NK-92 (cell line): ENCODE data around the gene RASAL2.
"Not testable (repeated sequence)": the region's sequence is repeated elsewhere in the genome, so short reads cannot be mapped to it uniquely, and the experiment has no call there.

Source experiments
- DNase-seq: peaks from one replicate; lab custom pipeline; 2025; ENCODE audit not compliant: unreplicated experiment; lab: John Stamatoyannopoulos, UW

Gene RASAL2

GRCh38 chr1:178155481-178156255, 61.8 kb downstream of the RASAL2 start:
- DNase-seq: no peak

GRCh38 chr1:178160736-178161475, 67.0 kb downstream of the RASAL2 start:
- DNase-seq: no peak

- DNase-seq: no peak
Measured at GRCh38 chr1:178161516-178161915, 67.6 kb downstream of the RASAL2 start.

GRCh38 chr1:178165196-178165595, 71.3 kb downstream of the RASAL2 start:
- DNase-seq: no peak

- DNase-seq: no peak
Measured at GRCh38 chr1:178166429-178167024, 72.6 kb downstream of the RASAL2 start.

- DNase-seq: no peak
Measured at GRCh38 chr1:178168536-178168935, 74.6 kb downstream of the RASAL2 start.

- no peak for DNase-seq
Measured at GRCh38 chr1:178169649-178170048, 75.7 kb downstream of the RASAL2 start.

GRCh38 chr1:178172939-178173338, 79.0 kb downstream of the RASAL2 start:
- DNase-seq: no peak

- DNase-seq: no peak
Measured at GRCh38 chr1:178174539-178174938, 80.6 kb downstream of the RASAL2 start.

GRCh38 chr1:178180405-178180804, 86.5 kb downstream of the RASAL2 start:
- no peak for DNase-seq

GRCh38 chr1:178183796-178184195, 89.9 kb downstream of the RASAL2 start:
- DNase-seq: no peak

GRCh38 chr1:178188306-178188705, 94.4 kb downstream of the RASAL2 start:
- no peak for DNase-seq

GRCh38 chr1:178189814-178190213, 95.9 kb downstream of the RASAL2 start:
- no peak for DNase-seq

- no peak for DNase-seq
Measured at GRCh38 chr1:178190881-178191280, 97.0 kb downstream of the RASAL2 start.

- no peak for DNase-seq
Measured at GRCh38 chr1:178192686-178193085, 98.8 kb downstream of the RASAL2 start.

- no peak for DNase-seq
Measured at GRCh38 chr1:178196631-178197030, 102.7 kb downstream of the RASAL2 start.

- not testable (repeated sequence) for DNase-seq
Measured at GRCh38 chr1:178202095-178202494, 108.2 kb downstream of the RASAL2 start.

- not testable (repeated sequence) for DNase-seq
Measured at GRCh38 chr1:178202546-178202945, 108.6 kb downstream of the RASAL2 start.

GRCh38 chr1:178208269-178208856, 114.5 kb downstream of the RASAL2 start:
- not testable (repeated sequence) for DNase-seq

- DNase-seq: no peak
Measured at GRCh38 chr1:178209935-178210334, 116.0 kb downstream of the RASAL2 start.

- DNase-seq: no peak
Measured at GRCh38 chr1:178218550-178218949, 124.6 kb downstream of the RASAL2 start.

- DNase-seq: no peak
Measured at GRCh38 chr1:178220094-178220493, 126.2 kb downstream of the RASAL2 start.
